GM10266 (cell line): Measurements from ENCODE around the gene MTMR10.

Source experiments
- DNase-seq: peaks from one replicate; pipeline ENCODE4 v3.0.0; 2012; ENCODE audit errors: extremely low spot score
- TF ChIP-seq, protein P1 (sequence below): IDR thresholded peaks from 2 replicates; pipeline ENCODE4 v1.5.1; 2012; ENCODE audit warnings: mild to moderate bottlenecking, low read depth; ENCODE audit not compliant: control insufficient read depth, insufficient read depth; ENCODE audit errors: missing control alignments

MTMR10 gene

DNA sequence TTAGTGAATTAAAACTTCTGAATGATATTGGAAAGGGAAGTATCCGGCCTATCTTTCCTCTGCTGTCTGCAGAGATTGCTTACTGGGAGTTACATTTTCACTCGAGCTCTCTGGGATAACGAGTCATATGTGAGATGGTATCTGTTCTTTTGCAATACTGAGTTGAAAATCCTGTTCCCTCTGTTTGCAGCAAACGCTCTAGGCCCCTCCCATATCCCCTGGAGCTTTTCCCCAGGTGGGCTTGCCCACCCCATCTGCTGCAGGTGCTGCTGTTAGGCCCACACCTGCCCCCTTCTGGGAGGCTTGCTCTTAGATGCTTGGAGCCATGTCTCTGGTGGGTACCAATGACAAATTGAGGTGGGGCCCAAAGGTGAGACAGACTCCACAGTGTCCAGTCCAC, 42.7 kb upstream of the MTMR10 start:
- no peak for DNase-seq

DNA sequence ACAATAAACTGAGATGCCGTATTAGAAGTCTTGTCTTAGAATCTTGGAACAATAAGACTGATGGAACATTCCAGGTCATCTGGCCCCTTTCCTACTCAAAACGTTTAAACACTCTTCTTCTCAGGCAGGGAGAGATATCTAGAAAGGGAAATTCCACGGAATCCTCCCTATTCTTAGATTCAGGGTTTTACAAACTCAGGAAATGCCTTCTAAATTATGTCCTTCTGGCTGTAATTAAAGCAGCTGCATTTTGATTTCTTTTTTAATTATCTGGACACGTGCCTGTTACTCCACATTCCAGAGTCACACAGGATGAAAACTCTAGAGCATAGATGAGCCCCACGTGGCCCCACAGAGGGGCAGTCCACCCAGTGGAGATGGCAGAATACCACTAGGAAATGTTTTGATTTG, 41.5 kb upstream of the MTMR10 start:
- TF ChIP-seq, protein P1, sequence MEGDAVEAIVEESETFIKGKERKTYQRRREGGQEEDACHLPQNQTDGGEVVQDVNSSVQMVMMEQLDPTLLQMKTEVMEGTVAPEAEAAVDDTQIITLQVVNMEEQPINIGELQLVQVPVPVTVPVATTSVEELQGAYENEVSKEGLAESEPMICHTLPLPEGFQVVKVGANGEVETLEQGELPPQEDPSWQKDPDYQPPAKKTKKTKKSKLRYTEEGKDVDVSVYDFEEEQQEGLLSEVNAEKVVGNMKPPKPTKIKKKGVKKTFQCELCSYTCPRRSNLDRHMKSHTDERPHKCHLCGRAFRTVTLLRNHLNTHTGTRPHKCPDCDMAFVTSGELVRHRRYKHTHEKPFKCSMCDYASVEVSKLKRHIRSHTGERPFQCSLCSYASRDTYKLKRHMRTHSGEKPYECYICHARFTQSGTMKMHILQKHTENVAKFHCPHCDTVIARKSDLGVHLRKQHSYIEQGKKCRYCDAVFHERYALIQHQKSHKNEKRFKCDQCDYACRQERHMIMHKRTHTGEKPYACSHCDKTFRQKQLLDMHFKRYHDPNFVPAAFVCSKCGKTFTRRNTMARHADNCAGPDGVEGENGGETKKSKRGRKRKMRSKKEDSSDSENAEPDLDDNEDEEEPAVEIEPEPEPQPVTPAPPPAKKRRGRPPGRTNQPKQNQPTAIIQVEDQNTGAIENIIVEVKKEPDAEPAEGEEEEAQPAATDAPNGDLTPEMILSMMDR, result no peak
- DNase-seq, result no peak

More for the DNA sequence above, 42.7 kb upstream of the MTMR10 start:
- TF ChIP-seq, protein P1, result no peak

DNA sequence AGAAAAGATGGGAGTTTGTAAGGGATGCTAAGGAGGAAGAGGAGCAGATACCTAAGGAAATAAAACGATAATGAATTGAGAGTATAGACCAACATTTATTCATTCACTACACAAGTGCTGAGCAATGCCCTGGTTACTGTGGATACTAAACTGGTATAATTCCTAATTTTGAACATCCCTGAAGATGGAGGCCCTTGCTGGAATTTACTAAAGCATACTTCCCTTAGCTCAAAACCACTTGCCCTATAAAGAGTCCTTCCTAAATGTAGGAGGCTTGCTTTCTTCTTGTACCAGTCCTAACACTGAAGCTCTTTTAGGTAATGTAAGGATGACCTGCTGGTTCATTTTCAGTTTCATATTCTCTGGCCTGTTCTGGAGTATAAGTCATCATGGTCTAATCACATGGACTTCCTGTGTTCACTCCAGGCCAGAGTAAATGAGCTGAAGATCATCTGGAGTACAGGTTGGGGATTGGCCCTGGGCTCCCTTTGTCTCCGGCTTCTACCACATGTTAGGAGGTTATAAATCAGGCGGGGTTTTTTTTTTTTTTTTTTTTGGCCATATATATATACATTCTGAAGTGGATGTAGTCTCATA, 40.1 kb upstream of the MTMR10 start:
- TF ChIP-seq, protein P1, result no peak
- peak; percentile 59 for DNase-seq

DNA sequence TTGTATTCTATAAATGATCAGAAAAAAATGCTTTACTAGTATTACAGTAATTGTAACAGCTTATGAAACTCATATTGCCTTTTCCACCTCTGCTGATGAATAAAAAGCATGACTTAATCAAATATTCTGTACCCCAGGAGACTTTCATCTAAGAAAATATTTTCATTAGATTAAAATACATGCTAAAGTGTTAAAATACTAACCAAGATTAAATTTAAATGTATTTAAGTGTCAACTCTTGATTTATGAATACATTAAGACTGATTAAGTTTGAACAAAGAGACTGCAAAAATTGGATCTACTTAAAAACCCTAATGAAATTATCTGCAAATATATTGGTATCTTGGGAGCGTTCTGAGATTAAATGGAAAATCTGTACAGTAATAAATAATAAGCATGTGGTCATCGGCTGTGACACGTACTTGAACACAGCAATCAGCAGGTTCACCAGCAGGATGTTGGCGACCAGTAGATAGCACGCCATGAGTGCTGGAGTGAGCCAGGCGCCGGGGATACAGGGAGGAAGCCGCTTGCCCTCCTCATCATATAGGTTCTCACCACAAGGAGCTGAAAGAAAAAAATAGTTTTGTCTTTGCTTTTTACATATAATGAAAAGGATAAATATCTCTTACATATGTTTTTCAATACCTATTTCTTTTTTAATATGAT, 36.6 kb upstream of the MTMR10 start:
- no peak for DNase-seq
- TF ChIP-seq, protein P1, result no peak

DNA sequence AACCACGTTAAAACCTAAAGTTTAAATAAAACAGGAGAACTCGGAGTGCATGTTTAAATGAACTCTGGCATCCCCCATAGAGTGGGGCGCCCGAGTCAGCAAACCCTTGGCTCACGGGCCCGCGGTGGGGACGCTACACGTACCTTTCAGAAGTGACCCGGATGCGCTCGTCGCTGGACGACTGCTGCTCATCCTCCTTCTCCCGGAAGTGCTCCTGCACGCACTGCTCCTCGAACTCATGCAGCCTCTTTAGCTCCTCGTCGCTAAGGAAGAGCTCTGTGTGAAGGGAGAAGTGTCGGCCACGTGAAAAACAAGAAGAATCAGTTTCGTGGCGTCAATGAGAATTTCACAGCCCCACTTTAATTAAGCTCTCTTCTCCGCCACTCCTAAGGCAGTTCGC, 34.6 kb upstream of the MTMR10 start:
- TF ChIP-seq, protein P1, result no peak
- DNase-seq, result no peak

DNA sequence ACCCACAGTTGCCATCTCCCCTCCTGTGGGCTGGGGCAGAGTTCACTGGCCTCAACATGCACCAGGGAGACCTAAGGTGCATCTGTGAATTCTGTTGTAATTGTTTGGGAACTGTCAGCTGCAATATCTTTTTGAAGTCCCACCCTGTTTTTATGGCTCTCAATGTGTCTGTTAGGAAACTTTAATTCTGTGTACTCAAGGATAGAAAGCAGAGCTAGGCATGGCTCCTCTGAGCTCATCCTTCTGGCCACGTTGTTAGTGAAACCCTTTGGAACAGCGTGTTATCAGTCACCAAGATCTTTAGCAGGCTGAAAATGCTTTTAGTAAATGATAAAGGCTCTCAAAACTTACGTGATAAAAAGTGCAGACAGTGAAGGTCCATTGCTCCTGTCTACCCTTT, 33.6 kb upstream of the MTMR10 start:
- no peak for DNase-seq
- TF ChIP-seq, protein P1, result no peak

DNA sequence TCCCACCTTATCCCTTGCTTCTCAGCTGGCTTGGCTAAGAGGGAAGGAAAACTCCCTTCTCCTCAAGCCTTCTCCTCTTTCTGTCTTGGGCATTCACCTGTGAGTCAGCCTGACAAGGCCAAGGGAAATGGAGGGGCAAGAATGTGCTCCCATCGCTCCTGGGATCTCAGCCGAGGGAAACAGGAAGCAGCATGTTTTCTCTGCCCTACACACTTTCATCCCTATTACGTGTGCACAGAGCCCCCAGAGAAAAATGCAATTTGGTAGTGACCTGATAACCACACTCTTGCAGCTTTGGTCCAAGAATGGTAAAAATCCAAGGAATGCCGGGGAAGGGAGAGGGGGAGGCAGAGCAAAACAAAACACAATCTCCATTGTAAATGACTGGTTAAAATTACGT, 32.9 kb upstream of the MTMR10 start:
- DNase-seq, result no peak
- TF ChIP-seq, protein P1, result no peak
